NCI-H774 (cell line): ENCODE data around the gene USF1.
A peak's percentile ranks its signal among the peaks of the same experiment; 100 is the strongest.

ENCODE experiments used
- DNase-seq: peaks from one replicate; lab custom pipeline; 2025; lab: John Stamatoyannopoulos, UW

USF1 gene, protein sequence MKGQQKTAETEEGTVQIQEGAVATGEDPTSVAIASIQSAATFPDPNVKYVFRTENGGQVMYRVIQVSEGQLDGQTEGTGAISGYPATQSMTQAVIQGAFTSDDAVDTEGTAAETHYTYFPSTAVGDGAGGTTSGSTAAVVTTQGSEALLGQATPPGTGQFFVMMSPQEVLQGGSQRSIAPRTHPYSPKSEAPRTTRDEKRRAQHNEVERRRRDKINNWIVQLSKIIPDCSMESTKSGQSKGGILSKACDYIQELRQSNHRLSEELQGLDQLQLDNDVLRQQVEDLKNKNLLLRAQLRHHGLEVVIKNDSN

DNA sequence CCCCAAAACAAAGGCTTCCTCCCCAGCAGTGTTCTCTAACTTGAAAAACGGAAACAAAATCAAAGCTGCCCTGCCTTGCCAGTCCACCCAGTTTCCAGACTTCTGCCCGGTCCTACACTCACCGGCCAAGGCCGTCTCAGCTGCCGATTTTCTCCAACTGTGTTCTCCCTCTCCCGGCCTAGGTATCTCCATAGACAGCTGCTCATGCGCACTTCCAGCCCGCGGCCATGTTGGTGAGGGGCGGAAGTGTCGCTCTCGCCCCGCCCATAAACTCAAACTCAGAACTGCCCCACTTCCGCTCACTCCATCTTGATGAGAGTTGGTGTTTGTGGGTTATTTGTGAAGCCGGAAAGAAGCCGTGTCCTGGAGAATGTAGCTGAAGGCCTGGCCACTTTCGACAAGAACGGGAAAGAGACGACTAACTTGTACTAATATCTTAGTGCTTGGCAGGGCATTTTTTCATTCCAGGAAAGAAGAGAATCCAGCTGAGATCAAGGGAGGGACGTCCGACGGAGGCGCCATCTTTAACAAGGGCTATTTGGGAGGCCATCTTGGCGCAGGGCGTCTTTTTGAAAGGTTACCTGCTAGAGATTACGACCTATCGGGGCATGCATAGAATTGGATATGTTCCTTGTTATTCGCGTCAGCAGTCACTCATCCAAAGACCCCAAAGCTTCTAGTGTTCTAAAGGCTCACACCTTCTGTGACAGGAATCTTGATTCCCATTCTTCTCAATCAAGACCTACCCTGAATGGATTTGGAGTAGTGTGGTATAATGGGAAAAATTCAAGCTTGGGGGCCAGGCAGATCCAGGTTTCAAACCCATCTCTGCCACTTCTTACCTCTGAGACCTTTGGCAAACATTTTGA lies at the start of gene USF1:
Gene USF1 (minus strand): TSS at position 242 of the 869 bp plus-strand sequence. CDS start 2,702 bp downstream, outside the sequence.
- DNase-seq: peak; percentile 95

DNA sequence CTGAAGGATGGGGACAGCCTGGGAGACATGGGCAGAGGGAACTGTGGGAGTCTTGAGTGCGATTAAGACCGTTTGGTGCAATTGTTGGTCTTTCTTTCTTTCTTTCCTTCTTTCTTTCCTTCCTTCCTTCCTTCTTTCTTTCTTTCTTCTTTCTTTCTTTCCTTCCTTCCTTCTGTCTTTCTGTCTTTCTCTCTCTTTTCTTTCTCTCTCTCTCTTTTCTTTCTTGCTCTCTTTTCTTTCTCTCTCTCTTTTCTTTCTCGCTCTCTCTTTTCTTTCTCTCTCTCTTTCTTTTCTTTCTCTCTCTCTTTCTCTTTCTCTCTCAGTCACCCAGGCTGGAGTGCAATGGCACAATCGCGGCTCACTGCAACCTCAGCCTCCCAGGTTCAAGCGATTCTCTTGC lies 49.5 kb upstream of the USF1 start:
- DNase-seq: no peak

DNA sequence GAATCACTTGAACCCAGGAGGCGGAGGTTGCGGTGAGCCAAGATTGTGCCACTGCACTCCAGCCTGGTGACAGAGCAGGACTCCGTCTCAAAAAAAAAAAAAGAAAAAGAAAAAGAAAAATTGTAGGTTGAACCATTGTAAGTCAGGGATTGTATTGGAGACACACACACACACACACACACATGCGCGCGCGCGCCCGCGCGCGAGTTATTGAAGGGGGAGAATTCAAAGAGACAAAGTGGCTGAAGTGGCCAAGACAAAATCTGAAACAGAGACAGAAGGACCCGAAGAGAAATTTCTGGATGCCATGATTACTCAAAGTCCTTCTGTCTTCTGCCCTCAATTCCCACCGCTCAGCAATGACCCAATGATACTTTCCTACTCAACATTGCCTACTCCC lies 48.7 kb upstream of the USF1 start:
- no peak for DNase-seq

DNA sequence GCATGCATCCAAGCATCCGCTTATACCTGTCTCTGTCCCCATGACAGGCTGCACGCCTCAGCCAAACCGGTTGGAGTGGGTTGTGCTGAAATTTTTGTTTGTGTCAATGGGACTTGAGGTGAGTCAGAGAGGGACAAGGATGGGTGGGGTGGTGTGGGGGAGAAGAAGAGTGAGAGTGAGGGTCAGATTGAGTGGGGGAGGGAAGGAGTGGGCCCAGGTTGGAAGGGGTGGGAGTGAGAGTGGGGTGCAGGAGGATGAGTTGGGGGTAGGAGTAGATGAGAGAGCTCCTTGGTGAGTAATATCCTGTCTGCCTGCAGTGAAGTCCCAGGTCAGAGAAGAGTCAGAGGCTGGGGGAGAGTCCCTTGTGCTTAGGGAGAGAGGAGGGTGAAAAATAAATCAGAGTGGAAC lies 46.8 kb upstream of the USF1 start:
- DNase-seq: no peak

DNA sequence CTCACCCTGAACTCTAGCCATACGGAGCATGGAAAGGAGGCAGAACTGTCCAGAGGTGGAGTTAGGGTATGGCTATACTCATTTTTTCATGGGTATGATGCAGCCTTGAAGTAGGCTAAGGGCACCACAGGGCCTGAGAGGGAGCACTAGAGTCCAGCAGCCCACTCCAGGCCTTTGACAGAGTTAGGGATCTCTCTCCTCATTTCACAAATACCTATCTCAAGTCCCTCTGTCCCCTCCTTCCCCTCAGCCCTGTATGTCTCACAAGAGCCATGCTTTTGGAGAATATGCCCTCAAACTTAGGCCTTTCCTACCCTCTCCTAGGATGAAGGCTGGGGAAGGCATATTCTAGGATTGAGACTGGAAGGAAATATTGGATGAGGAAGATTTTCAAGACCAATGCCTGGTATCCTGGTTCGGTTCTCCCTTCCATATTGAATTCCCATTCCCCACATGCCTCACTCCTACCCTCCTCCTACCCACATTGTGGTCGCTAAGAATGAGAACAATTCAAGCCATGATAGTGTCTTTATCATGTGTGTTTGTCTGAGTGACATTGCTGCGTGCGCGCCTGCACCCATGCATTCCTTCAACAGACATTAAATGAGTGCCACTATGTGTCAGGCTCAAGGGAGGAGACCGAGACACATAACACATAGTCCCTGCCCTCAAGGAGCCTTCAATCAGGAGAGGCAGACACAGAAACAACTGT lies 46.2 kb upstream of the USF1 start:
- DNase-seq: no peak

DNA sequence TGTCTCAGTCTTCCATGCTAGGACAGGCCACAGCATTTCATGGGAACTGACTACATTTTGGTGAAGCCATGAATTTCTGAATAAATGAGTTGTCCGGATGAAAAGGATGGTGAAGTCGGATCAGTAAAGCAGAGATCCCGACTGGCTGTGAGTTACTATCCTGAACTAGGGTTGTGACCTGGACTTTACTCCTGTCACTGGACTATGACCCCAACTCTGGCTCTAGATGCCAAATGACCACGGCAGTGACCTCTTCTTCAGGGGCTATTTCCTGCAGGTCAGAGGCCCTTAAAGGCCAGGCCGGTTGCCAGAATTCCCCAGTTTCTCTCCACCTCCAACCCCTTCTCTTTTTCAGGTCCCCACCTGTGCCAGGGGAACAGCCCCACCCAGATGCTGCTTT lies 45.3 kb upstream of the USF1 start:
- no peak for DNase-seq

DNA sequence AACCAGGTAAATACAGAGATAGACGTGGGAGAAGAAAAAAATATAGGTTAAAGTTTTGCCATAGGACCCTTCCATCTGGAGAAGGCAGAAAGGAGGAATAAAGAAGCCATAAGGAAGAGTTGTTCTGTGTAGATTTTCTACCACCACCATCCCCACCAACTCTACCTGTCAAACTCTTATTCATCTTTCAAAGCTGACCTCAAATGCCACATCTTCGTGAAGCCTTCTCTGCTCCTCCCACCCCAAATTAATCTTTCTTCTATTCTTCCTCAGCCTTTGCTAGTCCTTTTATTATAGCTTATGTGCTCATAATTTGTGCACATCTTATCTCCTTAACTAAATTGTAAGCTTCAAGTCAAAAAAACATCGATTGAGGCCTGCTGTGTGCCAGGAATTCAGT lies 44.8 kb upstream of the USF1 start:
- no peak for DNase-seq

DNA sequence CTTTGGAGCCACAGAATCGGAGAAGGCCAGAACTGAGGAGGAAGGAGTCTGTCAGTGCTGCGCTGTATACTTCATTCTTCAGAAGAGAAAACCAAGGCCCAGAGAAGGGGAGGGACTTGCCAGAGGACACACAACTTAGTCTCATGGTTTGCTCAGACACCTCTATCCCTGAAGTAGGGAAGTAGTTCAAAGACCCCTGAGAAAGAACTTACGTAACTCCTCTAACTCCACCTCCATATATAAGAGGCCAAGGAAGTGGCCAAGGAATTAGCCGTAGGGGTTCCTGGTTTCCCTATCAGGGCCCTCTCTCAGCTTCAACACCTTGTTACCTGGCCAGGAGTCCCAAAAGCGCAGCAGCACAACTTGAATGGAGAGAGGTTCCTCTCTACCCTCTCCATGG lies 44.2 kb upstream of the USF1 start:
- DNase-seq: no peak

DNA sequence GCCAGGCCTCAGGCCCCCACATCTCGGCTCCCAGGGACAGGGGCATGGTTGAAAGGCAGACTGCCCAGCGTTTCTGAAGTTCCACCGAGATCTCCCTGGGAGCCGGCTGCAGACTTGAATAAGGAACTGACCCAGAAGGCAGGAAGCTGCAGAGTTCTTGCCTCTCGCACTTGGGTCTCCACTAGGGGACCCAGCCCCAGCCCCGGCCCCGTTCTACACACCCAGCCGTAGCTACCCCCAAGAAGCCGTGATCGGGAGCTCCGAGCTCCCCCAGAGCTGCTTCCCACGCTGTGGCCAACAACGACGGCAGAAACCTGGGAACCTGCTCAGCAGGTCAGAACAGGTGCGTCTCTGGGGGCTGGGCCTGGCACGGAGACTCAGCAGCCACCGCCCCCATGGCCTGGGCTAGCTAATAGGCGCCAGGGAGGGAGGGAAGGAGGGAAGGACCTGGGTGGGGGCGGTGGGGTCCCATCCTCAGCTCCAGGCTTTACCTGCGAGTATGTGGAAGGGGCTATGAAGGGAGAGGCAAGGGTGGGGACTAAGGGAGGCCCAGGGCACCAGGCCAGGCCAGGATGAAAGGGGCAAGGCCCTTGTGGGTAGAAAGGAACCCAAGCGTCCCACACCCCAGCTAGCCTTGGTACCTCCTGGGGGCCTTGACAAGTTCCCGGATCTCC lies 43.6 kb upstream of the USF1 start, which contains the start of gene NECTIN4:
Gene NECTIN4 (minus strand): TSS at position 308 of the 674 bp plus-strand sequence. CDS start 262 bp downstream, at position 46.
- DNase-seq: no peak

DNA sequence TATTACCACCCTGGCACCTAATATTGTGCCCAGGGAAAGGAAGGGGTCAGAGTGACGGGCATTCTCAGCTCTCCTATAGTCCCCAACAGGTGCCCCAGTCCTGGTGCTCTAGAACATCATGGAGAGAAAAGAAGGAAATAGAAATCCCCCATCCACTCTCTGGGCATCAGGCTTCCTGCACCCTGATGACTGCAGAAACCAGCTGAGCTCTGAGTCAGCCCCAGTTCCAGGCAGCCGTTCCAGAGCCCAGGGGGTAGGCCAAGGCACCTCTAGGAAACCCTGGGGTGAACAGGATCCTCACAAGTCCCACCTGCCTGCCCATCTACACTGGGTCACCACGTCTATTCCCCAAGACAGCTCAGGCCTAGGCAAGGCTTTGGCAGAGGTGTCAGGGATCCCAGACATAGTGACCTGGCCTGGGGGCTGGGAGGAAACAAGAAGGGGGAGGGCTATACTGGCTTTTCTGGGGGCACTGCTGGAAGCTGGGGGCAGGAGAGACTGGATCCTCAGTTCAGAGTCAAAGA lies 42.9 kb upstream of the USF1 start:
- DNase-seq: no peak

DNA sequence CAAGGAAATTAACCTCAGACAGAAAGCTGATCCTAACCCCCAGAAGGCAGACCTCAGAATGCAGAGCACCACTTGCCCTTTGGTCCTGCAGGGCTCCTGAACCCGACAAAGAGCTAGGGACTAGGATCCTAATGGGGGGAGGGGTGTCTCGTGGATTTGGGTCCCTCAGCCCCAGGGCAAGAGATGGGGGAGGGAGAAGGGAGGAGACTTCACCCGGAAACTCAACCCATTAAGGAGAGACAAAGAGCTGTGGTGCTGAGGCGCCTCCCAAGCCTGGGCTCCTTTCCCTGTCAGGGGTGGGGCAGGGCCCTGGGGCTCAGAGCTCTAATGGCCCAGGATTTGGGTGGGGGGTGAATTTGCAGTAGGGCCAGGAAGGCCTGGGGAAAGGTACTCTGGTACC lies 40.7 kb upstream of the USF1 start:
- DNase-seq: no peak

DNA sequence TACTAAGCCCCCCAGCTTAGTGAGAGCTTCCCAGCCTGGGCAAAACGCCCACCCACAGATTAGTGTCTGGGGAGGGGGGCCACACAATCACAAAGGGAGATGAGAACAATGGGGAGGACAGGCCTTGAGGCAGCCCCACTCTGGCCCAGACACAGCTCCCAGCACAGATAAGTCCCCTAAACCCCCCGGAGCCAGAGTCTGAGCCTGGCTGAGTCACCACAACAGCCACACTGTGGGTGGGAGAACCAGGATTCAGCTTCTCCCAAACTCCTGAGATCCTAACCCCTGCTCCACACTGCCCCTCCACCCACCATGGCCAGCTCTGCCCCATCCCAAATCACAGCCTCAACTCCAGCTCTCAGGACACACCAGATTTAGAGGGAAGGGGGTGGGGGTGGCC lies 39.4 kb upstream of the USF1 start:
- DNase-seq: no peak

DNA sequence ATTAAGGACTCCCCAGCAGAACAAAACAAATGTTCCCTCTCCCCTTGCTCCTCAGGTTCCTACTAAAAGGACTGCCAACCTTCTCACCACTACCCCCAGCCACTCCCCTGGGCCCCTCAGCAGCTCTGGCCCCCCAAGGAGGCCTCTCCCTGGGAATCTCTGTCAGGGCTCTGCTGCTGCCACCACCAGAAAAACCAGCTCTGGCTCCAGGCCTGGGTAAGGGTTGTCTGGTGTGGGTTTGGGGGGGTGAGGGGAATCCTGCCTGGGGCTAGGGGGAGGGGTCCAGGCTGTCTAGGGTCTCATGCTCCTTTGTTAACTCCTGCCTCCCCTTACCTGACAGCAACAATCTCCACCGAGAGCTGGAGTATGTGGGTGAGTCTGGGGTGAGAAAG lies 38.8 kb upstream of the USF1 start:
- no peak for DNase-seq

DNA sequence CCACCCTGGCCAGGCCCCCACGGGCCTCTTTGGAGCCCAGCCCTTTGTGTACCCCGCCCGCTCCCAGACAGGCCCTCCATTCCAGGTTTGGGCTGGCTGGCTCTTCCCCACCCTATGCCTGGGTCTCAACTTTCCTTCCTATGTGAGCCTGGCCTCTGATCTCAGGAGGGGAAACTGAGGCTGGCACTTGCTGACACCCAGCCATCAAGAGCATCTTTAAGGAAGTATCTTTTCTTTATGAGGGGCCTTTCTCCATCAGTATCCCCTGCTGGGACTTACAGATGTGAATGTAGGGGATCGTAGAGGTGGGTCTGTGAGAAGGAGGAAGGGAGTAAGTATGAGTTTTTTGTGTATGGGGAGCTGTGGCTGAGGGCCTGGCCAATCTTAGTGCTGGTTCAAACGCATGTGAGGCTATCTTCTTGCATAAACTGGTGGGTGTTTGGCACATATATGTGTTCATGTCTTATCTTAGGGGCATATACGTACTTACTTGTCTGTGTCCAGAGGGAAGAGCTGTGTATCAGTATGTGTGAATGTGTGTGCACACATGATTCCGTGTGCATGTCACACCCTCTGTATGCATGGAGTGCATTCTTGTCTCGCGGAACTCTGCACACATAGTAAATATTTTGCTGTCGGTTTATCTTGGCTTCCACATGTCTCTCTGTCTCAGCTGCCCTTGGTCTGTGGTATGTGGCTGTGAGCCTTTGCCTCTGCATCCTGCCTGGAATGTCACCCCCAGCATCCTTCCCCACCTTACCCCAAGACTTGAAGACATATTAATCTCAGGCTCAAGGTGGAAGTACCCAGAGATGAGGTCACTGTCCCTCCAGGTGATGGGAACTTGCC lies 38.2 kb upstream of the USF1 start:
- DNase-seq: no peak

DNA sequence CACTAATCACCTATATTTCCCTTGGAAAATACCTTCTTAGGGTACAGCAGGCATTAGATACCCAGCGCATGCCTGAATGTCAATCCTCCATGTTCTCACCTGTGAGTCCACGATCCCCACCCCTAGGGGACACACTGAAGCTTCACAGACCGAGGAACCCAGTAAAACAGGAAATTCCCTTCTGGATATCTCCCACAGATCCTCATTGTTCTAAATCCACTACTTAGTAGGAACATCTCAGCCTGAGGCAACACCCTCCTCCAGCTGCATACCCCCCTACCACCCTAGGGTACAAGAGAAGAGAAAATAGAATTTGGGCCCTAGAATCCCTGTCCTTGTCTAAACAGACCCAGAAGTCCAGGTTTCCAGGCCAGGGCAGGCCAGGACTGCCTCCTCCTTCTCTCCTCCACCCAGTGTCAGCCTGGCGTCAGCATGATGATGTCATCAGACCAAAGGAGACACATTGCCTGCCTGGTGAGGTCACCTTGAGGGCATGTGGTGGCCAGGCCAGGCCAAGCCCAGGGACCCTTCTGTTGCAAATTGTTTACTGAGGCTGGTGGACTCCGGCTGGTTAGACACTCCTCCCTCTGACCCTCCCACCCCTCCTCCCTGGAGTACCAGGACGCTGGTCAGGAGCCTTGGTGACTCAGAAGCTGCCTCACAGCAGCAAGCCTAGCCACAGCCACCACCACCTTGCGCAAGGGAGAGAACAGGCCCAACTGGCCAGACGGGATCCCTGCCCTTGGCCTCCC lies 37.4 kb upstream of the USF1 start:
- DNase-seq: no peak

DNA sequence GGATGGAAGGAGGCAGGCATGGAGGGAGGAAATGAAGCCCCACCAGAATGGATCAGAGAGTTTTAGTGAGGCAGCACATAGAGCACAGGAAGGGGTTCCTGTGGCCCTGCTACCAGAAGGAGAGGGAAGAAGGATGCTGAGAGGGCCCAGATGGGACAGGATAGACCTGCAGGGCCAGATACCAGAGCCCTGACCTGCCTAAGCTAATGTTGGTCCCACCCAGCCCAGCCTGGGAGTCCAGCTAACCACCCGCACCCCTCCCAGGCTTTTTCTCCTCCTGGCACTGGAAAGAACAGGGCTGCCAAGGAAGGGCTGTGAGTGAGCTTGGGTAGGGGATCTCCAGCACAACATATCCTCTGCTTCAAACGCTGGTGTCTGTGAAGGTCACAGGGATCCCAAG lies 36.7 kb upstream of the USF1 start:
- DNase-seq: no peak

DNA sequence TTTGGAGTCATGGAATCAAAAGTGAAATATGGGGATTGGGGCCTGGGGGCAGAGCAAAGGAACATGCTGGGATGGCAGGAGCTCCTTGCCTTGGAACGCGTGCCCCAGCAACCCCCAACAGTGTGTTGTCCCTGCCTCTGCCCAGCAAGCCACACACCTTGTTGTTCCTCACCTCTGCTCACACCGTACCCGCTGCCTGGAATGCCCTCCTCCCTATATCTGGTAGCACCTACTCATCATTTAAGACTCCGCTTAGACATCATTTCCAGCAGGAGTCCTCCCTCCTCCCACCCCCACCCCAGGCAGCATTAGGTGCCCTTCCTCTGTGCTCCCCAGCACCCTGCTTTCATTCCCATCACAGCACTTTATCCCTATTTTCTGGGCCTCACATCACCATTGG lies 35.7 kb upstream of the USF1 start:
- DNase-seq: no peak

DNA sequence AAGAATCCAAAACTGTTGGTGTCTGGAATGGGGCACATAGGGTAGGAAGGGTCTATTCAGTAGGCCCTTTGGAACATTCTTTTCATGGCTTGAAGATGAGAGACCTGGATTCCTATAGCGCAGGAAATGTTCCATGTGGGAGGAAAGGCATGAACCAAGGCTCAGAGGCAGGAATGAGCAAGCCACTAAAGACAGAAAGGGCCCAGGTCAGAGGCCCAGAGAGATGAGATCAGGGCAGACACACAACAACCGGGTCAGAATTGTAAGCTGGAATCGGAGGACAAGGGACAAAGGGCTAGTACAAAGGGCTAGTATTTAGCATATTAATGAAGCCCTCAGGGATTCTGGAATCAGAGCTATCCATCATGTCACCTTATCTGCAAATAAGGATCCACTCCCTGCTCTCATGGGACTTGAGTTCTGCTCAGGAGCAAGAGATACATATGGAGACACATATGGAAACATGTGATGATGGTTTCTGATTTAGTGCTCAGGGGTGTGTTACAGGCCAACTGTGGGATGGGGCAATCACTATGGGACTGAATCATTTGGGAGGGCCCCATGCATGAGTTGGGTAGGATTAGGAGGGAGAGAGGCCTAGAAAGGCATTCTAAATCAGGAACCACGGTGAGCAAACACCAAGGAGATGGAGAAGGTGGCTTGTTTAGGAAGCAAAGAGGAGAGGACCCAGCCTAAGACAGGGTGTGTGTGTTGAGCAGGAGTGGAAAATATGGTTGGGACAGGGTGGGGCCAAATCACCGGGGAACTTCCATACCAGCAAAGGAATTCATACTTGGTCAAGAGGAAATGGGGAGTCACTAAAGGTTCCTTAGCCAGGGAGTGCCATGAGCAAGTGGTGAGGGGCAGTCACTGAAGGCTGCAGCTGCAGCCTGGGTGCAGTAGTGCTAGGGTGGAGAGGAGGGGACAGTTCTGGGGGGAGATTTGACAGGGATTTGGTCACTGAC lies 34.9 kb upstream of the USF1 start:
- no peak for DNase-seq
